OCI-LY7 (cell line): ENCODE measurements around the gene GATAD1.

ENCODE experiments used
- EZH2phosphoT487 ChIP-seq: fragments of 200-600 bp; sonication (generic); IDR thresholded peaks from 2 replicates; pipeline ENCODE4 v1.6.1; 2018; ENCODE audit warnings: low read depth, borderline replicate concordance, mild to moderate bottlenecking, mixed run types, antibody characterized with exemption, low read length, moderate library complexity, mixed read lengths
- TF ChIP-seq, protein P1 (sequence below): fragments of 200-600 bp; sonication (generic); conservative IDR thresholded peaks from 2 replicates; pipeline ENCODE4 v1.5.1; 2014; ENCODE audit warnings: mild to moderate bottlenecking, antibody characterized with exemption, low read length, moderate library complexity, mixed read lengths

DNA sequence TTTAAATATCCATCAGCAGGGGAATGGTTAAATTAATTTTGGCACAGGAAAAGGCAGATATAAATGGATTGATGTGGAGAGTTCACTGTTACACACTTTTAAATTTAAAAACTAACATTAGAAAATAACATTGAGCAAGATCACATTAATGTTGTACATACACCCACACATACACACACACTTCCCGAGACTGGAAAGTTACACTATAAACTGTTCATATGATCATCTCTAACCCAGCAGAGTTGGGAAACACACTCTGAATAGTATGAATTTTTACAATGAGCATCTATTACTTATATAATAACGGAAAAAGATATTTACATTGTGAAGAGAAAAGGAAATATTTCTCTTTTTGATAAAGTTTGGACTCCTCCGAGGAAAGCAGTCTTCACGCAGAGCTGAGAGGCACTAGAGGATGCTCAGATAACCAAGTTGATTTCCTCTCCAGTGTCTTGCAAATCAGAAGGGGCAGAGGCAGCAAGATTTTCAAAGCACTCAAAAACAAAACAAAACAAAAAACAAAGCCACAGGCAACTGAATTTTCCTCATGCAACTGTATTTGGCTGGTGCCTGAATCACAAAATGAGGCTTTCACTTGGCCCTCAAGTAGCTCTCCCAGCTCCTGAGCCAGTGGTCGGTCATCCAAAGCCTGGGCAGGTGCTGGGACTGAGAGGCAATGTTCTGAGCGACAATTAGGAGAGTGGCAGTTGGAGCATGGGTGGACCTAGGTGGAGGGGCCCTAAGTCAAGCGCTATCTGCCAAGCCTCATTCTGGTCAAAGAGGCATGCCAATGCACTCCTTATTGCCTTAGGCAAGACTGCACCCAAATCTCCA is 10.5 kb upstream of the GATAD1 start:
- TF ChIP-seq, protein P1, sequence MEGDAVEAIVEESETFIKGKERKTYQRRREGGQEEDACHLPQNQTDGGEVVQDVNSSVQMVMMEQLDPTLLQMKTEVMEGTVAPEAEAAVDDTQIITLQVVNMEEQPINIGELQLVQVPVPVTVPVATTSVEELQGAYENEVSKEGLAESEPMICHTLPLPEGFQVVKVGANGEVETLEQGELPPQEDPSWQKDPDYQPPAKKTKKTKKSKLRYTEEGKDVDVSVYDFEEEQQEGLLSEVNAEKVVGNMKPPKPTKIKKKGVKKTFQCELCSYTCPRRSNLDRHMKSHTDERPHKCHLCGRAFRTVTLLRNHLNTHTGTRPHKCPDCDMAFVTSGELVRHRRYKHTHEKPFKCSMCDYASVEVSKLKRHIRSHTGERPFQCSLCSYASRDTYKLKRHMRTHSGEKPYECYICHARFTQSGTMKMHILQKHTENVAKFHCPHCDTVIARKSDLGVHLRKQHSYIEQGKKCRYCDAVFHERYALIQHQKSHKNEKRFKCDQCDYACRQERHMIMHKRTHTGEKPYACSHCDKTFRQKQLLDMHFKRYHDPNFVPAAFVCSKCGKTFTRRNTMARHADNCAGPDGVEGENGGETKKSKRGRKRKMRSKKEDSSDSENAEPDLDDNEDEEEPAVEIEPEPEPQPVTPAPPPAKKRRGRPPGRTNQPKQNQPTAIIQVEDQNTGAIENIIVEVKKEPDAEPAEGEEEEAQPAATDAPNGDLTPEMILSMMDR = no peak
- no peak for TF ChIP-seq EZH2phosphoT487
